Pancreas (tissue), 10 donors: Measurements from ENCODE around the gene GIMD1. TPM values are rescaled to one million over a fixed set of nuclear protein-coding genes. Genes with fewer than 3 reads are reported as not detected.

Source experiments
- ATAC-seq, 4 donors: fragments of 200-7000 bp; cut with Tn5 transposase; one replicate each; pipeline versions ENCODE4 v1.8.0 to v1.9.1; 2020; ENCODE audit warnings: mild to moderate bottlenecking in 4 of 4, moderate library complexity in 4 of 4
- DNase-seq, 6 donors: peaks; one replicate each; pipeline ENCODE4 v3.0.0-alpha.2; 2020
- FAIRE-seq: peaks from 2 replicates; lab custom pipeline; 2012; peaks lifted over from hg19 to GRCh38; lab: Jason Lieb, UNC
- H3K27ac ChIP-seq, 4 donors: fragments of 200-600 bp; sonication (generic); 1 replicate in 3 of 4; 2 replicates in 1 of 4; pipeline versions ENCODE4 v1.5.0 to v1.8.0; 2020
- H3K27me3 ChIP-seq, 4 donors: fragments of 200-600 bp; one replicate each; pipeline ENCODE4 v1.8.0; 2021
- H3K36me3 ChIP-seq, 3 donors: fragments of 200-600 bp; sonication (generic) in 1 of 3; one replicate each; pipeline versions ENCODE4 v1.5.0 to v1.8.0; 2020 to 2021
- H3K4me1 ChIP-seq, 3 donors: fragments of 200-600 bp; one replicate each; pipeline ENCODE4 v1.8.0; 2021
- H3K4me3 ChIP-seq, 4 donors: fragments of 200-600 bp; sonication (generic) in 2 of 4; one replicate each; pipeline versions ENCODE4 v1.5.0 to v1.8.0; 2020 to 2021
- H3K9me3 ChIP-seq, 4 donors: fragments of 200-600 bp; one replicate each; pipeline ENCODE4 v1.8.0; 2021
- WGBS, 2 donors: extraction: QIAGEN DNeasy Blood & Tissue Kit; methylation state at CpG; one replicate each; pipeline ENCODE4 v1.1.7; 2013; 5-methylcytosine and 5-hydroxymethylcytosine counted together
- intact Hi-C, 3 donors: fragments of 100-400 bp; cut with DNase I; formaldehyde crosslinking; loops; one replicate each; pipeline versions ENCODE4 v1.11.1 to v1.14.2; 2022
- polyA plus RNA-seq, 2 donors: library from polyadenylated mRNA; stranded (reverse); fragments of 200-250 nt; gene quantifications; one replicate each; pipeline ENCODE4 v1.2.3, GENCODE V29; 2013
- total RNA-seq, 6 donors: library from RNA; stranded (reverse); fragmentation: NEBNext Ultra II Directional in 4 of 6; extraction: Animal tissue kit (Norgen Biotek cat#: 25700) in 4 of 6; gene quantifications; one replicate each; pipeline versions ENCODE4 v1.2.1 to v1.2.4, GENCODE V29; 2021 to 2023
- TF ChIP-seq, protein P1 (sequence below), 4 donors: fragments of 200-600 bp; sonication (generic) in 3 of 4; IDR thresholded peaks; one replicate each; pipeline versions ENCODE4 v1.5.0 to v1.8.0; 2021; ENCODE audit warnings: antibody characterized with exemption in 4 of 4
- donor health status: healthy with polysubstance abuse.
- donor health status: DM: no; HTN: no; CAD: no; lungs with moderate emphysema.
- donor health status: DM: no; HTN: no; CAD: no.
- donor health status: control.
- donor health status: control.
- donor health status: Bipolar disorder and iron deficiency.
- donor health status: DM: yes; HTN: yes; CAD: no.
- donor health status: DM: no; HTN: no; CAD: no.
- donor health status: DM: no; HTN: no; CAD: no.
- donor health status: DM: yes; HTN: yes; CAD: no.

The GIMD1 gene
- total and polyA plus RNA-seq, 8 donors: not detected

DNA sequence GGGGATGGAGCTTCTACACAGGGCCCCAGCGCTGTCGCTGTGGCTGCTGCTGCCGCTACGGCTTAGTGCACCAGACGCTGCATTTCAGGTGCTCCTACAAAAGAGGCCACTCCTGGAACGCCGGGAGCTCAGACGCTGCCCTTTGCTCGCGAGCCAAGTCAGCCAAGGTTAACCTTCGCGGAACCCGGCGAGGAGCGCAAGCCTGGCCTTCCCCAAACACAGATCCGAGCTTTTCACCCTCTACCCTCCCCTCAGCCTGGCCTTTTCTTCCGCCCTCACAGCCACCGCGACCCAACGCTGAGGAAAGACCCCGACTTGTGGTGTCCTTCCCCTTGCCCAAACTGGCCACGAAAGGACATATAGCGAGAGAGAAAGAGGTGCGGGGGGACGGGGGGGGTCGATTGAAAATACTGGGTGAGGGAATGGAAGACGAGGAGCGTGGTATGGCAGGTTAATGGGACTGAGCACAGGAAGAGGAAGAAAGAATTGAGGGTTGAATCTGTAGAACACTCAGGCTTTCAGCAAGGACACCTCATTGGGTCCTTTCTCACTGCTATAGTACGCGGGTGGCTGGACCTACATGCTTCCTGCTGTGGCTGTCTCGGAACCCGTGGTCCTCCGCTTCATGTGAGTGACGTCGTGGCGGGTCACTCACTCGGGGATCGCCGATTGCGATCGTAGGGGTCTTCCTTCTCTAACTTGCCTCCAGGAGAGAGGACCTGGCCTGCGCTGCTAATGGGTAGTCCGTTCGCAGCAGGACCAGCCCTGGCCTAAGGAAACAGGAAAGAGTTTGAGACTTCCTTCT, 52.4 kb downstream of the GIMD1 start, which contains the start of the genes AIMP1 and TBCK:
TSS of gene AIMP1 (plus strand) at position 583 of the 805 bp plus-strand sequence. CDS start 8,460 bp downstream, outside the sequence.
TSS of gene TBCK (minus strand) at position 242 of the 805 bp plus-strand sequence. CDS start 7,249 bp downstream, outside the sequence.
- Histone ChIP-seq H3K27ac (peak within 1 kb of the TSS; percentile 89 to 93 (median 91)), H3K36me3 (no peaks in the 10 kb centered on the region), H3K4me1 (peaks cover 14 to 36% (median 23%) of the 10 kb centered on the region in 3 donors), H3K4me3 (peak within 1 kb of the TSS; percentile 58 to 81 (median 72)), H3K27me3 (no peaks in the 10 kb centered on the region), H3K9me3 (no peaks in the 10 kb centered on the region)
- DNase-seq (peak; percentile 80 to 90 (median 88)), ATAC-seq (peak; percentile 95 to 99 (median 98)), FAIRE-seq (no peak)
- WGBS, 2 donors: 0 to 1% methylated on average over 44 of the region's 44 CpGs
- TF ChIP-seq, protein P1, sequence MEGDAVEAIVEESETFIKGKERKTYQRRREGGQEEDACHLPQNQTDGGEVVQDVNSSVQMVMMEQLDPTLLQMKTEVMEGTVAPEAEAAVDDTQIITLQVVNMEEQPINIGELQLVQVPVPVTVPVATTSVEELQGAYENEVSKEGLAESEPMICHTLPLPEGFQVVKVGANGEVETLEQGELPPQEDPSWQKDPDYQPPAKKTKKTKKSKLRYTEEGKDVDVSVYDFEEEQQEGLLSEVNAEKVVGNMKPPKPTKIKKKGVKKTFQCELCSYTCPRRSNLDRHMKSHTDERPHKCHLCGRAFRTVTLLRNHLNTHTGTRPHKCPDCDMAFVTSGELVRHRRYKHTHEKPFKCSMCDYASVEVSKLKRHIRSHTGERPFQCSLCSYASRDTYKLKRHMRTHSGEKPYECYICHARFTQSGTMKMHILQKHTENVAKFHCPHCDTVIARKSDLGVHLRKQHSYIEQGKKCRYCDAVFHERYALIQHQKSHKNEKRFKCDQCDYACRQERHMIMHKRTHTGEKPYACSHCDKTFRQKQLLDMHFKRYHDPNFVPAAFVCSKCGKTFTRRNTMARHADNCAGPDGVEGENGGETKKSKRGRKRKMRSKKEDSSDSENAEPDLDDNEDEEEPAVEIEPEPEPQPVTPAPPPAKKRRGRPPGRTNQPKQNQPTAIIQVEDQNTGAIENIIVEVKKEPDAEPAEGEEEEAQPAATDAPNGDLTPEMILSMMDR (IDR thresholded peaks at IDR 0.05): no peak
- intact Hi-C loops: no loop called here

GRCh38 chr4:106315476-106315967, 53.1 kb downstream of the GIMD1 start:
- 0 to 1% methylated on average over 13 of the region's 13 CpGs for WGBS, 2 donors
- no peak for FAIRE-seq
- peaks cover 14 to 36% (median 23%) of the 10 kb centered on the region in 3 donors for H3K4me1 ChIP-seq
- TF ChIP-seq, protein P1 (IDR thresholded peaks at IDR 0.05): no peak
- no peaks in the 10 kb centered on the region for H3K36me3 ChIP-seq
- no peaks in the 10 kb centered on the region for H3K9me3 ChIP-seq
- intact Hi-C loops: no loop called here
- peak overlapping the region; percentile 89 to 93 (median 91) for H3K27ac ChIP-seq
- peak overlapping the region; percentile 58 to 81 (median 72) for H3K4me3 ChIP-seq
- no peaks in the 10 kb centered on the region for H3K27me3 ChIP-seq
- DNase-seq: no peak
- ATAC-seq: peak; percentile 21 to 37 (median 30)

GRCh38 chr4:106314960-106315359, 53.6 kb downstream of the GIMD1 start:
- TF ChIP-seq, protein P1 (IDR thresholded peaks at IDR 0.05): no peak
- no peak for FAIRE-seq

DNA sequence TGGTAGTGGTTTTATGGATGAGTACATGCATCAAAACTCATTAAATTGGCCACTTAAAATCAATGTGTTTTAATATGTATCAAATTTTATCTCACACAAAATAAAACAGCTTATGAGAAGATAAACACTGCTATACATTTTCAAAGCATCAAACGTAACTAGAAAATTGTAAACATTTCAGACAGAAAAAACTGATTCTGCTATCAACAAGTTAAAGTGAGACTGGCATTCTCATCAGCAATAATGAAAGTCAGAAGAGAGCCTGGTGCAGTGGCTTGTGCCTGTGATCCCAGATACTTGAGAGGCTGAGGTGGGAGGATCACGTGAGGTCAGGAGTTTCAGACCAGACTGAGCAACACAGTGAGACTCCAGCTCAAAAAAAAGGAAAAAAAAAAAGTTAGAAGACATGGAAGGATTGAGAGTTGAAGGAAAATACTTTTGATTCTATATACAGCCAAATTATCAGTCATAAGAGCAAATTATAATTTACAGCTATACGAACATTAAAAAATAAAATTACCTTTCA, 55.5 kb downstream of the GIMD1 start:
- no peak for FAIRE-seq
- intact Hi-C loops: no loop called here
- H3K27ac ChIP-seq: no peak overlapping the region
- no peaks in the 10 kb centered on the region for H3K9me3 ChIP-seq
- TF ChIP-seq, protein P1 (IDR thresholded peaks at IDR 0.05): no peak
- ATAC-seq: no peak
- WGBS, 2 donors: 80 to 87% methylated on average over 3 of the region's 3 CpGs
- no peaks in the 10 kb centered on the region for H3K36me3 ChIP-seq
- no peaks in the 10 kb centered on the region for H3K27me3 ChIP-seq
- no peak overlapping the region for H3K4me3 ChIP-seq
- DNase-seq: no peak
- peaks cover 11 to 20% (median 12%) of the 10 kb centered on the region in 3 donors for H3K4me1 ChIP-seq

More at GRCh38 chr4:106314960-106315359, 53.6 kb downstream of the GIMD1 start:
- WGBS, 2 donors: 12 to 17% methylated on average over 6 of the region's 6 CpGs
- Histone ChIP-seq H3K27ac (no peak overlapping the region), H3K4me3 (peak overlapping the region in 3 of 4 donors; percentile 58 to 77 (median 68)), H3K27me3 (no peaks in the 10 kb centered on the region), H3K4me1 (peaks cover 14 to 36% (median 23%) of the 10 kb centered on the region in 3 donors), H3K36me3 (no peaks in the 10 kb centered on the region), H3K9me3 (no peaks in the 10 kb centered on the region)
- no peak for DNase-seq
- intact Hi-C loops: no loop called here
- ATAC-seq: no peak
